Measurements from ENCODE around the gene GINS2. TPM values are rescaled to one million over a fixed set of nuclear protein-coding genes. Genes with fewer than 3 reads are reported as not detected.

GINS2 gene
- total and polyA plus RNA-seq, 2 donors (not counting 3 experiments of a cell fraction or from before 2014, with no cell fraction given): 10.4 to 24.1 TPM

- POLR2A ChIA-PET: no interaction called here
- H3K4me3 ChIP-seq (replicated peaks in 1 of 3; ENCODE audit: insufficient read depth in 1 of 3, low read depth in 1 of 3, low read length in 3 of 3): no peak overlapping the region
- H3K27me3 ChIP-seq (ENCODE audit: control insufficient read depth in 2 of 2, insufficient read depth in 2 of 2, low read length in 2 of 2): no peaks in the 10 kb centered on the region
- no peaks in the 10 kb centered on the region for H4K20me1 ChIP-seq (replicated peaks; ENCODE audit: control insufficient read depth, extremely low read depth, insufficient read depth, low read length)
- H3K79me2 ChIP-seq (ENCODE audit: control insufficient read depth, insufficient read depth, low read length): no peaks in the 10 kb centered on the region
- no TSS peak for BruUV-seq (replicated peaks)
- no peaks in the 10 kb centered on the region for H3K9me3 ChIP-seq (replicated peaks; ENCODE audit: control insufficient read depth, insufficient read depth, low read length)
- CTCF ChIA-PET: interaction anchor here (0.9 to 1.6 kb wide), 2 partner anchors 15 to 18 kb away, joined by 4 to 7 read pairs; no protein-coding TSS in a partner anchor
- FAIRE-seq (no peak), DNase-seq (ENCODE audit: low read depth, low spot score) (no peak)
- no peaks in the 10 kb centered on the region for H3K4me1 ChIP-seq (ENCODE audit: control insufficient read depth, extremely low read depth, insufficient read depth, low read length)
- no peak for TF ChIP-seq EZH2 (IDR thresholded peaks at IDR 0.05; ENCODE audit: borderline replicate concordance, low read depth, low read length, severe bottlenecking)
- no peak for TF ChIP-seq POLR2AphosphoS5 (IDR thresholded peaks at IDR 0.05; ENCODE audit: insufficient read depth, low read depth, low read length)
- no peak for TF ChIP-seq MYC (IDR thresholded peaks at IDR 0.05; ENCODE audit: low read depth, low read length)
- no peak for TF ChIP-seq MAX (IDR thresholded peaks at IDR 0.05; ENCODE audit: insufficient read depth, insufficient read length)
- TF ChIP-seq JUN (IDR thresholded peaks at IDR 0.05; ENCODE audit: borderline replicate concordance, insufficient read depth, insufficient read length, low read depth): no peak
- TF ChIP-seq FOS (IDR thresholded peaks at IDR 0.05; ENCODE audit: borderline replicate concordance, insufficient read depth, low read length): no peak
- H3K4me2 ChIP-seq (ENCODE audit: insufficient read depth, low read length): no peak overlapping the region
- no peaks in the 10 kb centered on the region for H3K36me3 ChIP-seq (ENCODE audit: control insufficient read depth in 2 of 2, extremely low read depth in 1 of 2, insufficient read depth in 2 of 2, low read length in 2 of 2)
- H2AFZ ChIP-seq (ENCODE audit: low read depth, low read length): no peak overlapping the region
- H3K9ac ChIP-seq (replicated peaks; ENCODE audit: extremely low read depth, insufficient read depth, low read length): no peak overlapping the region
- no peaks in the 10 kb centered on the region for H3K9me1 ChIP-seq (replicated peaks; ENCODE audit: control insufficient read depth, extremely low read depth, insufficient read depth, low read length)
- intact Hi-C loops (cut with micrococcal nuclease) (no loop called here), dilution Hi-C loops (cut with MboI; ENCODE audit: extremely low pct_ligation_motif_present, low sequenced_read_pairs) (no loop called here)
- H3K27ac ChIP-seq (ENCODE audit: insufficient read depth, low read depth, low read length): no peak overlapping the region
Measured at GRCh38 chr16:85698459-85698891, 9.7 kb upstream of the GINS2 start.

DNA sequence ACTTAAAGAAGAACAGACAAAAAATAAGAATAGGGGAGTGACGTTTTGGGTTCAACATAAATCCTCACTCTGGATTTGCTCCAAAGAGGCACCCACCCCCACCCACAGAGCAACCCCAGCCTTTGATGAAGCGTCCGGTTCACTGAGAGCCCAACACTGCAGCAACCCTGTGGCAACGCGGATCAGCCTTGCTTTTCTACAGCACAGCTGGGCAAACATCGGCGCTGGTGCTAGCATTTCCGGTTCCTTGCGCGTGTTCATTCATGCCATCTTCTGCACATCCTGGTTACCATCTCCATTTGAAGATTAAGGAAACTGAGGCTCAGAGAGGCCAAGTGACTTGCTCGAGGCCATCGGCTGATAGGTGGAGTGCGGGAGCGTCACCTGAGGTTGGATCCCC is 8.7 kb upstream of the GINS2 start:
- no peak for DNase-seq (ENCODE audit: low read depth, low spot score)
- Histone ChIP-seq H3K27me3 (ENCODE audit: control insufficient read depth in 2 of 2, insufficient read depth in 2 of 2, low read length in 2 of 2) (no peaks in the 10 kb centered on the region), H3K4me2 (ENCODE audit: insufficient read depth, low read length) (no peak overlapping the region), H3K9me1 (replicated peaks; ENCODE audit: control insufficient read depth, extremely low read depth, insufficient read depth, low read length) (no peaks in the 10 kb centered on the region), H3K9ac (replicated peaks; ENCODE audit: extremely low read depth, insufficient read depth, low read length) (no peak overlapping the region), H3K9me3 (replicated peaks; ENCODE audit: control insufficient read depth, insufficient read depth, low read length) (no peaks in the 10 kb centered on the region), H4K20me1 (replicated peaks; ENCODE audit: control insufficient read depth, extremely low read depth, insufficient read depth, low read length) (no peaks in the 10 kb centered on the region), H3K4me3 (replicated peaks in 1 of 3; ENCODE audit: insufficient read depth in 1 of 3, low read depth in 1 of 3, low read length in 3 of 3) (no peak overlapping the region), H3K27ac (ENCODE audit: insufficient read depth, low read depth, low read length) (no peak overlapping the region), H3K36me3 (ENCODE audit: control insufficient read depth in 2 of 2, extremely low read depth in 1 of 2, insufficient read depth in 2 of 2, low read length in 2 of 2) (no peaks in the 10 kb centered on the region), H3K79me2 (ENCODE audit: control insufficient read depth, insufficient read depth, low read length) (no peaks in the 10 kb centered on the region), H3K4me1 (ENCODE audit: control insufficient read depth, extremely low read depth, insufficient read depth, low read length) (no peaks in the 10 kb centered on the region), H2AFZ (ENCODE audit: low read depth, low read length) (no peak overlapping the region)
- POLR2A ChIA-PET: no interaction called here
- intact Hi-C loops (cut with micrococcal nuclease) (no loop called here), dilution Hi-C loops (cut with MboI; ENCODE audit: extremely low pct_ligation_motif_present, low sequenced_read_pairs) (no loop called here)
- CTCF ChIA-PET: no interaction called here
- no peak for TF ChIP-seq FOS (IDR thresholded peaks at IDR 0.05; ENCODE audit: borderline replicate concordance, insufficient read depth, low read length)
- BruUV-seq (replicated peaks): no TSS peak
- FAIRE-seq: no peak

Measured in endothelial cell of umbilical vein (primary cell).